OCI-LY1 (cell line): Measurements from ENCODE around the gene SPDYE3.
"Not testable (repeated sequence)": the region's sequence is repeated elsewhere in the genome, so short reads cannot be mapped to it uniquely, and the experiment has no call there.

Source experiments
- EZH2 ChIP-seq: fragments of 200-600 bp; sonication (generic), shearing (Covaris generic); IDR thresholded peaks from 2 replicates; pipeline ENCODE4 v1.8.0; 2017; ENCODE audit warnings: borderline replicate concordance, mixed run types, mild to moderate bottlenecking, antibody characterized with exemption, low read length, moderate library complexity, mixed read lengths
- TF ChIP-seq, protein P1 (sequence below): fragments of 200-600 bp; sonication (generic), shearing (Covaris generic); IDR thresholded peaks from 2 replicates; pipeline ENCODE4 v1.5.1; 2017; ENCODE audit warnings: mild to moderate bottlenecking, antibody characterized with exemption, low read length, moderate library complexity, mixed read lengths

DNA sequence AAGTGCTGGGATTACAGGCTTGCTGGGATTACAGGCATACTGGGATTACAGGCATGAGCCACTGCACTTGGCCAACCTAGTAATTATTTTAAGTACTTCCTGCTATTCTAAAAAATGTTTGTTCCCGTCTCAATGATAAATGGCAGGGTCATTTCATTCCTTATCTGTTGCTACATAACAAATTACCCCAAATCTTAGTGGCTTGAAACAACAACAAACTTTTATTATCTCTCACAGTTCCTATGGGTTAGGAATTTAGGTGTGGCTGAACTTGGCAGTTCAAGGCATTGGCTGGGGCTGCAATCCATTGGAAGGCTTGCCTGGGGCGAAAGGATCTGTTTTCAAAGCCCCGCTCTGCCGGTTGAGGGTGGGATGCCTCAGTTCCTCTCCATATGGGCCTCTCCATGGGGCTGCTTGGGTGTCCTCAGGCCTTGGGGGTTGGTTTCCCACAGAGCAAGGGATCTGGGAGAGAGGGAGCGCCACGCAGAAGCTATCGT, 42.8 kb upstream of the SPDYE3 start:
- TF ChIP-seq, protein P1, sequence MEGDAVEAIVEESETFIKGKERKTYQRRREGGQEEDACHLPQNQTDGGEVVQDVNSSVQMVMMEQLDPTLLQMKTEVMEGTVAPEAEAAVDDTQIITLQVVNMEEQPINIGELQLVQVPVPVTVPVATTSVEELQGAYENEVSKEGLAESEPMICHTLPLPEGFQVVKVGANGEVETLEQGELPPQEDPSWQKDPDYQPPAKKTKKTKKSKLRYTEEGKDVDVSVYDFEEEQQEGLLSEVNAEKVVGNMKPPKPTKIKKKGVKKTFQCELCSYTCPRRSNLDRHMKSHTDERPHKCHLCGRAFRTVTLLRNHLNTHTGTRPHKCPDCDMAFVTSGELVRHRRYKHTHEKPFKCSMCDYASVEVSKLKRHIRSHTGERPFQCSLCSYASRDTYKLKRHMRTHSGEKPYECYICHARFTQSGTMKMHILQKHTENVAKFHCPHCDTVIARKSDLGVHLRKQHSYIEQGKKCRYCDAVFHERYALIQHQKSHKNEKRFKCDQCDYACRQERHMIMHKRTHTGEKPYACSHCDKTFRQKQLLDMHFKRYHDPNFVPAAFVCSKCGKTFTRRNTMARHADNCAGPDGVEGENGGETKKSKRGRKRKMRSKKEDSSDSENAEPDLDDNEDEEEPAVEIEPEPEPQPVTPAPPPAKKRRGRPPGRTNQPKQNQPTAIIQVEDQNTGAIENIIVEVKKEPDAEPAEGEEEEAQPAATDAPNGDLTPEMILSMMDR, result not testable (repeated sequence)
- not testable (repeated sequence) for TF ChIP-seq EZH2
